ENCODE measurements around the gene TBC1D10A. TPM values are rescaled to one million over a fixed set of nuclear protein-coding genes. Genes with fewer than 3 reads are reported as not detected.

Gene TBC1D10A
- total RNA-seq, 1 experiment from 2014 or later: 21.6 TPM

- DNase-seq (ENCODE audit: low read depth): no peak
Observed at GRCh38 chr22:30323246-30323645, 3.5 kb downstream of the TBC1D10A start.

GRCh38 chr22:30321461-30321860, 5.3 kb downstream of the TBC1D10A start:
- DNase-seq (ENCODE audit: low read depth): no peak

- no peak for DNase-seq (ENCODE audit: low read depth)
Observed at GRCh38 chr22:30320021-30320556, 6.7 kb downstream of the TBC1D10A start.

- DNase-seq (ENCODE audit: low read depth): no peak
Observed at GRCh38 chr22:30318799-30319419, 7.8 kb downstream of the TBC1D10A start.

- no peak for DNase-seq (ENCODE audit: low read depth)
Observed at GRCh38 chr22:30317778-30318177, 9.0 kb downstream of the TBC1D10A start.

GRCh38 chr22:30315962-30316576, 10.7 kb downstream of the TBC1D10A start:
- no peak for DNase-seq (ENCODE audit: low read depth)

GRCh38 chr22:30314915-30315314, 11.8 kb downstream of the TBC1D10A start:
- DNase-seq (ENCODE audit: low read depth): no peak

GRCh38 chr22:30313527-30314363, 13.0 kb downstream of the TBC1D10A start:
- DNase-seq (ENCODE audit: low read depth): no peak

- peak; percentile 88 for DNase-seq (ENCODE audit: low read depth)
Observed at GRCh38 chr22:30312053-30312452, 14.7 kb downstream of the TBC1D10A start.

- DNase-seq (ENCODE audit: low read depth): no peak
Observed at GRCh38 chr22:30310881-30311771, 15.6 kb downstream of the TBC1D10A start.

GRCh38 chr22:30309951-30310741, 16.6 kb downstream of the TBC1D10A start:
- DNase-seq (ENCODE audit: low read depth): no peak

- DNase-seq (ENCODE audit: low read depth): peak; percentile 70
Observed at GRCh38 chr22:30308518-30309230, 18.1 kb downstream of the TBC1D10A start.

- DNase-seq (ENCODE audit: low read depth): no peak
Observed at GRCh38 chr22:30308093-30308492, 18.6 kb downstream of the TBC1D10A start.

- DNase-seq (ENCODE audit: low read depth): no peak
Observed at GRCh38 chr22:30307041-30307574, 19.6 kb downstream of the TBC1D10A start.

GRCh38 chr22:30306627-30307011, 20.1 kb downstream of the TBC1D10A start:
- DNase-seq (ENCODE audit: low read depth): no peak

- DNase-seq (ENCODE audit: low read depth): no peak
Observed at GRCh38 chr22:30305906-30306626, 20.7 kb downstream of the TBC1D10A start.

- no peak for DNase-seq (ENCODE audit: low read depth)
Observed at GRCh38 chr22:30305519-30305905, 21.2 kb downstream of the TBC1D10A start.

GRCh38 chr22:30304495-30305244, 22.1 kb downstream of the TBC1D10A start:
- DNase-seq (ENCODE audit: low read depth): no peak
